GM12801 (cell line): ENCODE measurements around the gene RAD51D.

Experiments
- TF ChIP-seq, protein P1 (sequence below): IDR thresholded peaks from one replicate; pipeline ENCODE4 v1.5.1; 2011; ENCODE audit warnings: control low read depth; ENCODE audit not compliant: insufficient read length; ENCODE audit errors: extremely low read depth

RAD51D gene

DNA sequence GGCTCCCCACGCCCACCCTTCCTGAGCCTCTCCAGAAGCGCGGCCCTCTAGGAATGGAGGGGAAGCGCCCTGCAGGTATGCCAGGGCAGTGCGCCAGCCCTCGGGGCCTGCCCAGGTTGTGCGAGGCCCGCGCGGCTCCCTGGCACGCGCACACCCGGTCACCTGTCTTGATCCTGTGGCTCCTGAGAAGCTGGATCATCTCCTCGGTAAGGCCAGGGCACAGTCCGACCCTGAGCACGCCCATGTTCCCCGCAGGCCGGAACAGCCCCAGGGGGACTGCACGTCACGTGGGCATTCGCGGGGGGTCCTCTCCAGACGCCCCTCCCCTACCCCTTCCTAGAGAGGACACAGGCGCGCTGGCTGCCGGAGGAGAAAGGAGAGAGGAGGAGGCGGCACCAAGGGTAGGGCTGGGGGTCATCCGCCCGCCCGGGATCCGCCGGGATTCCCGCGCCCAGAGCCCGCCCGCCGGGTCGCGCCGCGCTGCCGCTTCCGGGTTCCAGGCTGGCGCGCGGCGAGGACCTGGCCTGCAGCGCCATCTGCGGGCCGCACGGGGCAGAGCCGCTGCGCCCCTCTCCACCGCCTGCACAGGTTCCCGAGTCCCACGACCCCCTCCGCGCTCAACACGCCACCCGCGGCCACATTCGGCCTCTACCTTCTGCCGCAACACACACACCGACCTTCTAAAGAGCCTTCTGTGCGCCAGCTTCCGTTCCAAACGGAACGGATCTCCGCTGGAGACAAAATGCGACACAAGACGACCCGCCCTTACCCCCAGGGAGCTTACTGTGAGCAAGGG, at the start of gene RAD51D:
Gene RAD51D (minus strand): TSS at position 491 of the 796 bp plus-strand sequence. CDS start 247 bp downstream, at position 244.
- TF ChIP-seq, protein P1, sequence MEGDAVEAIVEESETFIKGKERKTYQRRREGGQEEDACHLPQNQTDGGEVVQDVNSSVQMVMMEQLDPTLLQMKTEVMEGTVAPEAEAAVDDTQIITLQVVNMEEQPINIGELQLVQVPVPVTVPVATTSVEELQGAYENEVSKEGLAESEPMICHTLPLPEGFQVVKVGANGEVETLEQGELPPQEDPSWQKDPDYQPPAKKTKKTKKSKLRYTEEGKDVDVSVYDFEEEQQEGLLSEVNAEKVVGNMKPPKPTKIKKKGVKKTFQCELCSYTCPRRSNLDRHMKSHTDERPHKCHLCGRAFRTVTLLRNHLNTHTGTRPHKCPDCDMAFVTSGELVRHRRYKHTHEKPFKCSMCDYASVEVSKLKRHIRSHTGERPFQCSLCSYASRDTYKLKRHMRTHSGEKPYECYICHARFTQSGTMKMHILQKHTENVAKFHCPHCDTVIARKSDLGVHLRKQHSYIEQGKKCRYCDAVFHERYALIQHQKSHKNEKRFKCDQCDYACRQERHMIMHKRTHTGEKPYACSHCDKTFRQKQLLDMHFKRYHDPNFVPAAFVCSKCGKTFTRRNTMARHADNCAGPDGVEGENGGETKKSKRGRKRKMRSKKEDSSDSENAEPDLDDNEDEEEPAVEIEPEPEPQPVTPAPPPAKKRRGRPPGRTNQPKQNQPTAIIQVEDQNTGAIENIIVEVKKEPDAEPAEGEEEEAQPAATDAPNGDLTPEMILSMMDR = no peak

DNA sequence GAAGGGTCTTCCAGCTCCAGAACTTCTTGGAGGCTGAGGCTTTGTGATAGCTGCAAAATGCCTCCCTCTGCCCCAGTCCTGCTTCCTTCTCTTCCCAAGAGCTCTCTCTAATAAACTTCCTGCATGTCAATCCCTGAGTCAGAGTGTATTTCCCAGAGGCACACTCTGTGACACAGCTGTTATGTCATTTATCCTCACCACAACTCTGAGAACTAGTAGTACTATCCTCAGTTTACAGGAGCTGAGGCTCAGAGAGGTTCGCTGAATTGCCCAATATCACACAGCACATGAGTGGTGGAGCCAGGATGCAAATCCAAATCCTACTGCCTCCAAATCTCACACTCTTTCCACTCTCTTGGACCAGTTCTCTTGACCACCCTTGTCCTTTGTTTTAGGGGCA, 48.0 kb upstream of the RAD51D start:
- TF ChIP-seq, protein P1 = no peak

GRCh38 chr17:35167046-35167445, 47.4 kb upstream of the RAD51D start:
- TF ChIP-seq, protein P1 = no peak

DNA sequence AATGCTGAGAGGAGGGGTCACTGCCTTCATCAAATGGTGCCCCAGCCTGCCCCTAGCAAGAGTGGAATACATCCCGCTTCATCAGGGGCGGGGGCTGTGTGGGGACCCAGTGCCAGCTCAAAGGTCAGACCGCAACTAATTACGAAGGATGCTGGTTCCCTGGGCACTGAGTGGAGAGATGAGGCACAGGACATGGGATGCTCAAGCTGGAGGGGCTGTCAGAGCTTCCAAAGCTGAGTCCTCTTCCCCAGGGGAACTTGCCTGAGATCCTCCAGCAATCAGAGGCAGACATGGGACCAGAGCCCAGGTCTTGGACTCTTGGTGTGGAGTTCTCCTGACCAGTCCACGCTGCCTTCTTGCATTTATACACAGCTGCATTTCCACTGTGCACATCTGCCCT, 46.9 kb upstream of the RAD51D start:
- TF ChIP-seq, protein P1 = no peak

DNA sequence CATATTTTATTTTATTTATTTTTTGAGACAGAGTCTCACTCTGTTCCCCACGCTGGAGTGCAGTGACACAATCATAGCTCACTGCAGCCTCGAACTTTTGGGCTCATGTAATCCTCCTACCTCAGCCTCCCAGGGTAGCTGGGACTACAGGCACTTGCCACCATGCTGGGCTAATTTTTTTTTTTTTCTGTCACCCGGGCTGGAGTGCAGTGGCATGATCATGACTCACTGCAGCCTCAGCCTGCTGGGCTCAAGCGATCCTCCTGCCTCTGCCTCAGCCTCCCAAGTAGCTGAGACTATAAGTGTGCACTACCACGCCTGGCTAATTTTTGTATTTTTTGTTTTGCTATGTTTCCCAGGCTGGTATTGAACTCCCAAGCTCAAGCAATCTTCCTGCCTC, 45.1 kb upstream of the RAD51D start:
- TF ChIP-seq, protein P1 = no peak

GRCh38 chr17:35163886-35164285, 44.2 kb upstream of the RAD51D start:
- TF ChIP-seq, protein P1 = no peak

- TF ChIP-seq, protein P1 = no peak
These were observed 43.1 kb upstream of the RAD51D start for GRCh38 chr17:35162755-35163154.
